Measurements from ENCODE around the gene CACNA2D2.

DNA sequence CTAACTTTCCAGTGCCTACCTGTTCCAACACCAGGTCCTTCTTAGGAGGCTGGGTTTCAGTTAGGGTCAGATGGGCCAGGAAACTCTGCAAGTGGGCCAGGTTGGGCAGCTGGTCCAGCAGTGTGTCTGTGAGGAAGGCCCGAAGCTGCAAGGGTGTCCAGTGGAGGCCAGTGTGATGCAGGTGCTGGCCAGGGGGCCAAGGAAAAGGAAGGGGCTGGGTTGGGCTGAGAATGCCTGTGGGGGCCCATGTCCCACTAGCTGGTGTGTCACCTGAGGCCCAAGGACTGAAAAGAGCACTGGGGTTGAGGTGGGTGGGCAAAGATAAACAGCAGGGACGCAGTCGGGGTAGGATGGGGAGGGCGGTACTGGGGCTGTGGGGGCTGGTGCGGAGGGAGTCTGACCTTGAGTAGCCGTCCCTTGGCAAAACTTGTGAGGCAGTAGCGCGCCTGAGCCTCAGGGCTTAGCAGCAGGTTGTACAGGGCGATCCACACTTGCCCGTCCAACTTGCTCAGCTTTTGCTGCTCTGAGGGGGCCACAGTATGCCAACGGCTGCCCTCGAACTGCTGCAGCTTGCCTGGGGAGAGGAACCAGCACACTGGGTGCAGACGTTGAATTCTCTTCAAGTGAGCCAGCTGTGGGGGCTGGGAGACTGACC lies 161.3 kb downstream of the CACNA2D2 start:
- TF ChIP-seq, protein P1, sequence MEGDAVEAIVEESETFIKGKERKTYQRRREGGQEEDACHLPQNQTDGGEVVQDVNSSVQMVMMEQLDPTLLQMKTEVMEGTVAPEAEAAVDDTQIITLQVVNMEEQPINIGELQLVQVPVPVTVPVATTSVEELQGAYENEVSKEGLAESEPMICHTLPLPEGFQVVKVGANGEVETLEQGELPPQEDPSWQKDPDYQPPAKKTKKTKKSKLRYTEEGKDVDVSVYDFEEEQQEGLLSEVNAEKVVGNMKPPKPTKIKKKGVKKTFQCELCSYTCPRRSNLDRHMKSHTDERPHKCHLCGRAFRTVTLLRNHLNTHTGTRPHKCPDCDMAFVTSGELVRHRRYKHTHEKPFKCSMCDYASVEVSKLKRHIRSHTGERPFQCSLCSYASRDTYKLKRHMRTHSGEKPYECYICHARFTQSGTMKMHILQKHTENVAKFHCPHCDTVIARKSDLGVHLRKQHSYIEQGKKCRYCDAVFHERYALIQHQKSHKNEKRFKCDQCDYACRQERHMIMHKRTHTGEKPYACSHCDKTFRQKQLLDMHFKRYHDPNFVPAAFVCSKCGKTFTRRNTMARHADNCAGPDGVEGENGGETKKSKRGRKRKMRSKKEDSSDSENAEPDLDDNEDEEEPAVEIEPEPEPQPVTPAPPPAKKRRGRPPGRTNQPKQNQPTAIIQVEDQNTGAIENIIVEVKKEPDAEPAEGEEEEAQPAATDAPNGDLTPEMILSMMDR (IDR thresholded peaks at IDR 0.05): no peak
- TF ChIP-seq POLR2A (IDR thresholded peaks at IDR 0.05): no peak
